BE2C (cell line): Measurements from ENCODE around the gene LRRTM4.

Source experiments
- DNase-seq: peaks from one replicate; pipeline ENCODE4 v3.0.0-alpha.2; 2020
- H3K27me3 ChIP-seq: fragments of 250-450 bp; sonication (Bioruptor Pico); 2 replicates; pipeline ENCODE4 v1.5.1; 2020; ENCODE audit warnings: mild to moderate bottlenecking
- H3K36me3 ChIP-seq: fragments of 250-450 bp; sonication (Bioruptor Pico); 2 replicates; pipeline ENCODE4 v1.5.1; 2020; ENCODE audit warnings: mild to moderate bottlenecking
- H3K4me1 ChIP-seq: fragments of 250-450 bp; sonication (Bioruptor Pico); 2 replicates; pipeline ENCODE4 v1.5.1; 2020
- H3K4me3 ChIP-seq: 2 replicates; pipeline ENCODE4 v1.5.1; 2011; ENCODE audit warnings: low read depth, low read length
- H3K9me3 ChIP-seq: fragments of 250-450 bp; sonication (Bioruptor Pico); 2 replicates; pipeline ENCODE4 v1.5.1; 2020
- TF ChIP-seq, protein P1 (sequence below): IDR thresholded peaks from 2 replicates; pipeline ENCODE4 v1.5.1; 2012; ENCODE audit warnings: mild to moderate bottlenecking, low read depth, low read length

The LRRTM4 gene

DNA sequence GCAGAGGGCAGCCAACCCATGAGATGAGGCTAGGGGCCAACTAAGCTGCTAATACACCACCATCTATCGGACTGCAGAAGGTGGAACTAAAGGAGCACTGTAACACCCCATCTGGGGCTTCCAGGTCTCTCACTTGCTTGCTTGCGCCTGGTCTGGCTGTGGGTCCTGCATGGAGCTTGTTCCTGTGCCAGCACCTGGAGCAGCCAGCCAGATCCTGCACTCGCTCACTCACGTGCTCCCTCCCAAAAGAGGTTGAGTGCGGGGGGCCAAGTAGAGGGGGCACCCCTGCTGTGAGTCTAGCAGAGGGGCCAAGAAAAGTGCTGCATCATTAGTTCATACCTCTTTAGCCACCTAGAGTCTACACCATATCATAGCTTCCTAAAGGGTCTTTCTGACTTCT is 250.9 kb downstream of the LRRTM4 start:
- no peak overlapping the region for H3K4me3 ChIP-seq
- H3K9me3 ChIP-seq: no peaks in the 10 kb centered on the region
- H3K4me1 ChIP-seq: no peaks in the 10 kb centered on the region
- H3K36me3 ChIP-seq: no peaks in the 10 kb centered on the region
- H3K27me3 ChIP-seq: no peaks in the 10 kb centered on the region
- TF ChIP-seq, protein P1, sequence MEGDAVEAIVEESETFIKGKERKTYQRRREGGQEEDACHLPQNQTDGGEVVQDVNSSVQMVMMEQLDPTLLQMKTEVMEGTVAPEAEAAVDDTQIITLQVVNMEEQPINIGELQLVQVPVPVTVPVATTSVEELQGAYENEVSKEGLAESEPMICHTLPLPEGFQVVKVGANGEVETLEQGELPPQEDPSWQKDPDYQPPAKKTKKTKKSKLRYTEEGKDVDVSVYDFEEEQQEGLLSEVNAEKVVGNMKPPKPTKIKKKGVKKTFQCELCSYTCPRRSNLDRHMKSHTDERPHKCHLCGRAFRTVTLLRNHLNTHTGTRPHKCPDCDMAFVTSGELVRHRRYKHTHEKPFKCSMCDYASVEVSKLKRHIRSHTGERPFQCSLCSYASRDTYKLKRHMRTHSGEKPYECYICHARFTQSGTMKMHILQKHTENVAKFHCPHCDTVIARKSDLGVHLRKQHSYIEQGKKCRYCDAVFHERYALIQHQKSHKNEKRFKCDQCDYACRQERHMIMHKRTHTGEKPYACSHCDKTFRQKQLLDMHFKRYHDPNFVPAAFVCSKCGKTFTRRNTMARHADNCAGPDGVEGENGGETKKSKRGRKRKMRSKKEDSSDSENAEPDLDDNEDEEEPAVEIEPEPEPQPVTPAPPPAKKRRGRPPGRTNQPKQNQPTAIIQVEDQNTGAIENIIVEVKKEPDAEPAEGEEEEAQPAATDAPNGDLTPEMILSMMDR: no peak
- DNase-seq: no peak

DNA sequence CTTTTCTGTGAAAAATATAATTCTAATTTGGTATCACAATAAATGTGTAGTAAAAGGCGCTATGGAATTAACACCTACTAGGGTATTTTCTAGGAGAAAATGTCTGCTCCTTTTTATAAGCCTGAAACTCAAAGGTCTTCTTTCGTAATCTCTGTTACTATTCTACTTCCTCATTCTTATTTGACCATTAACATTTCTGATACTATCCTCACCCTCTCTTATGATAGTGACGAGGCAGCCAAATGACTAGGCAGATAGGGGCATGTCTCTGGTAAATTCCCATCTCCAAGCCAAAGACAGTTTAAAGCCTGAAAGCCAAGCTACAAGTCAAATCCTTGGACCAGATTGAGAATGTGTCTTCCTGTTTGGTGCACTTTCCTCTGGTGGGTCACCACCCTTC is 251.7 kb downstream of the LRRTM4 start:
- Histone ChIP-seq H3K9me3 (no peaks in the 10 kb centered on the region), H3K4me3 (no peak overlapping the region), H3K4me1 (no peaks in the 10 kb centered on the region), H3K27me3 (no peaks in the 10 kb centered on the region), H3K36me3 (no peaks in the 10 kb centered on the region)
- no peak for DNase-seq
- TF ChIP-seq, protein P1: no peak

DNA sequence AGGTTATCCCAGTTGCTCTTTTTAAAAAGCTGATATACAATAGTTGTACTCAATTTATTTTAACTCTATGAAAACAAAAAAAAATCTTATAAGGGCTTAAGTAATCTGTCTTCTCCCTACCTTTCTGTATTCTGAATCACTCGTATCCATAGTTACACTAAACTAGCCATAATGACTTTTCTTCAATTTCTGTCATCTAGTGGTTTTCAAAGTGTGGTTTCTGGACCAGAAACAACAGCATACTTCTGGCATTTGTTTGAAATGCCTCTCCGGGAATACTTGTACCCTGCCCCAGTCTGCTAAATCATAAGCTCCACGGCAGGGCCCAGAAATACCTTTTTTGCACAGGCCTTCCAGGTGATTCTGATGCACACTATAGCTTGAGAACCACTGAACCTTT is 253.6 kb downstream of the LRRTM4 start:
- DNase-seq: no peak
- TF ChIP-seq, protein P1: no peak
- Histone ChIP-seq H3K36me3 (no peaks in the 10 kb centered on the region), H3K4me1 (no peaks in the 10 kb centered on the region), H3K9me3 (no peaks in the 10 kb centered on the region), H3K27me3 (no peaks in the 10 kb centered on the region), H3K4me3 (no peak overlapping the region)

DNA sequence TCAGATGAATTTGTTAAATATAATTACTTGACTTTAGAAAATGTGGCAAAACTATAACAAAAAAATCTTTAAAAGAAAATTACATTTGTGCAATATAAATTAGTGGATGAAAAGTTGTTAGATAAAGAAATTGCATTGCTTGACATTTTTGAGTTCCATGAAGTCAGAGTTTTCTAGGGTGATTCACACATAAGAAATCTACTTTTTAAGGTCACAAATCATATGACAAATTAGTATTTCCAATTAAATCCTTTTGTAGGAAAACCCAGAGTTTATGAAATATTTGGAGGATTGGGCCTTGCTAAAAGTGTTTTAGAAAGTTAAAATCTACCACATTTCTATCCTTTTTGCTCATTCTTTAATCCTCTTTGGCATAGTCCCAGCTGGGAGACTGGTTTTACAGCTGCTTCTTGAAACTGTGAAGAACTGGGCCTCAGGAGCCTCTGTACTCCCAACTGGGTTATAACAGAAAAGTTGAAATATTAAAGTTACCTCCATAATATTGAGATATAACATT is 289.2 kb downstream of the LRRTM4 start:
- no peaks in the 10 kb centered on the region for H3K27me3 ChIP-seq
- TF ChIP-seq, protein P1: no peak
- no peaks in the 10 kb centered on the region for H3K9me3 ChIP-seq
- no peak for DNase-seq
- no peaks in the 10 kb centered on the region for H3K4me1 ChIP-seq
- no peak overlapping the region for H3K4me3 ChIP-seq
- H3K36me3 ChIP-seq: no peaks in the 10 kb centered on the region

DNA sequence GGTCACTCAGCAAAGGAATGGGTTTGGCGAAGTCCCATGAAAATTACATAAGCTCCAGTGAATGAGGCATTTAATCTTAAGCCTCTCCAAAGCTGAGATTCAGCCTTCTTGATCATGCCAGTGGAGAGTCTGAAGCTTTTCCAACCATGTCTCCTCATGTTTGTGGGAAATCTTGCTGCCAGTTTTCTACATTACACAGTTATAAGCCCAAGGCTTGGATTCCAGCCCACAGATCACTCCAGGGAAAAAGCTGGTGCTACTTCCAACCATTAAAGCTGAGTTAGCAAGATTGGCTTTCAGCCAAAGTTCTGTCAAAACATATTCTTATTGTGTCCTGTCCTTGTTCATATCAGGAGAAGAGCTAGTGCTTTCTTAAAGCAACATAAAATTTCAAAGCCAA is 293.8 kb downstream of the LRRTM4 start:
- no peaks in the 10 kb centered on the region for H3K4me1 ChIP-seq
- TF ChIP-seq, protein P1: no peak
- no peak overlapping the region for H3K4me3 ChIP-seq
- DNase-seq: peak; percentile 71
- no peaks in the 10 kb centered on the region for H3K9me3 ChIP-seq
- no peaks in the 10 kb centered on the region for H3K27me3 ChIP-seq
- H3K36me3 ChIP-seq: no peaks in the 10 kb centered on the region

DNA sequence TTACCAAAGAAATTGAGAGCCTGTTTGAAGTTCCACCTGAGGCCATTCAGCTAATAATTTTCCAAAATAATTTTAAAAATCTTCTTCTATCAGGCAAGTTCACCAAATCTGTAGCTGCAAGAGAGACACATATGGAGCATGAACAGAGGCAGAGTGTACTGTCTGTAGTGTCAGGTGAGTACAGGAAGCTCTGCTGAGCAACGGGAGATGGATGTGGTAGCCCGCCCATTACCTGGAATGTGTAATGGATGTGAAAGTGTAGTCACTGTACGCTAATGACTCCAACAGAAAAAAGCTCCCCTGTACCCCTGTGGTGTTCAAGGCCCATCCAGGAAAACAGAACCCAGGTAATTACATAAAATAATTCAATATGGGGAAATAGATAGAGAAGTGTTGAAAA is 311.5 kb downstream of the LRRTM4 start:
- Histone ChIP-seq H3K4me3 (no peak overlapping the region), H3K4me1 (peaks cover 4% of the 10 kb centered on the region), H3K36me3 (no peaks in the 10 kb centered on the region), H3K27me3 (no peaks in the 10 kb centered on the region), H3K9me3 (no peaks in the 10 kb centered on the region)
- TF ChIP-seq, protein P1: no peak
- DNase-seq: no peak
